Esophagus squamous epithelium (tissue), 5 donors: ENCODE data around the gene CATSPER4. TPM values are rescaled to one million over a fixed set of nuclear protein-coding genes. Genes with fewer than 3 reads are reported as not detected.

ENCODE experiments used
- DNase-seq: peaks from one replicate; lab custom pipeline; 2025; lab: John Stamatoyannopoulos, UW
- H3K27ac ChIP-seq, 4 donors: fragments of 200-600 bp; sonication (generic); one replicate each; pipeline ENCODE4 v1.5.1; 2016 to 2019; ENCODE audit warnings: mild to moderate bottlenecking in 1 of 4
- H3K27me3 ChIP-seq, 4 donors: fragments of 200-600 bp; sonication (generic); 1 replicate in 3 of 4; 2 replicates in 1 of 4; pipeline versions ENCODE4 v1.5.1 to v1.6.0; 2017 to 2021; ENCODE audit warnings: antibody characterized with exemption in 1 of 4
- H3K36me3 ChIP-seq, 3 donors: fragments of 200-600 bp; sonication (generic); one replicate each; pipeline ENCODE4 v1.5.1; 2016 to 2019
- H3K4me1 ChIP-seq, 3 donors: fragments of 200-600 bp; sonication (generic); one replicate each; pipeline ENCODE4 v1.5.1; 2017 to 2019
- H3K4me3 ChIP-seq, 4 donors: fragments of 200-600 bp; sonication (generic); 1 replicate in 3 of 4; 2 replicates in 1 of 4; pipeline ENCODE4 v1.5.1; 2016 to 2019; ENCODE audit warnings: mild to moderate bottlenecking in 2 of 4, moderate library complexity in 1 of 4
- H3K9me3 ChIP-seq, 3 donors: fragments of 200-600 bp; sonication (generic); one replicate each; pipeline ENCODE4 v1.5.1; 2016 to 2019
- POLR2A ChIP-seq, 4 donors: fragments of 450-650 bp; IDR thresholded peaks; one replicate each; pipeline ENCODE4 v1.6.1; 2017; ENCODE audit warnings: antibody characterized with exemption in 4 of 4, mild to moderate bottlenecking in 4 of 4, moderate library complexity in 3 of 4
- WGBS, 2 donors: methylation state at CpG; one replicate each; pipeline ENCODE4 v1.1.5; 2018; 5-methylcytosine and 5-hydroxymethylcytosine counted together
- intact Hi-C: fragments of 100-400 bp; cut with DNase I; formaldehyde crosslinking; loops from one replicate; pipeline ENCODE4 v1.15.0; 2022
- total RNA-seq, 4 donors: library from RNA; depleted of rRNA; stranded (reverse); fragments of >200 nt; gene quantifications; one replicate each; pipeline ENCODE4 v1.1.0, GENCODE V29; 2016
- TF ChIP-seq, protein P1 (sequence below), 6 experiments: fragments of 450-650 bp in 4 of 6; fragments of 200-600 bp in 2 of 6; sonication (generic) in 2 of 6; IDR thresholded peaks; one replicate each; pipeline ENCODE4 v1.5.1; 2016 to 2019; ENCODE audit warnings: antibody characterized with exemption in 6 of 6, mild to moderate bottlenecking in 4 of 6, moderate library complexity in 4 of 6
- donor health status: DM: yes; HTN: yes; CAD: no.

CATSPER4 gene
- total RNA-seq, 4 donors from 2014 or later = not detected

- TF ChIP-seq, protein P1, sequence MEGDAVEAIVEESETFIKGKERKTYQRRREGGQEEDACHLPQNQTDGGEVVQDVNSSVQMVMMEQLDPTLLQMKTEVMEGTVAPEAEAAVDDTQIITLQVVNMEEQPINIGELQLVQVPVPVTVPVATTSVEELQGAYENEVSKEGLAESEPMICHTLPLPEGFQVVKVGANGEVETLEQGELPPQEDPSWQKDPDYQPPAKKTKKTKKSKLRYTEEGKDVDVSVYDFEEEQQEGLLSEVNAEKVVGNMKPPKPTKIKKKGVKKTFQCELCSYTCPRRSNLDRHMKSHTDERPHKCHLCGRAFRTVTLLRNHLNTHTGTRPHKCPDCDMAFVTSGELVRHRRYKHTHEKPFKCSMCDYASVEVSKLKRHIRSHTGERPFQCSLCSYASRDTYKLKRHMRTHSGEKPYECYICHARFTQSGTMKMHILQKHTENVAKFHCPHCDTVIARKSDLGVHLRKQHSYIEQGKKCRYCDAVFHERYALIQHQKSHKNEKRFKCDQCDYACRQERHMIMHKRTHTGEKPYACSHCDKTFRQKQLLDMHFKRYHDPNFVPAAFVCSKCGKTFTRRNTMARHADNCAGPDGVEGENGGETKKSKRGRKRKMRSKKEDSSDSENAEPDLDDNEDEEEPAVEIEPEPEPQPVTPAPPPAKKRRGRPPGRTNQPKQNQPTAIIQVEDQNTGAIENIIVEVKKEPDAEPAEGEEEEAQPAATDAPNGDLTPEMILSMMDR (IDR thresholded peaks at IDR 0.05) = peak in 3 of 6 experiments; percentile 8 to 28 (median 20)
- TF ChIP-seq POLR2A (IDR thresholded peaks at IDR 0.05) = no peak
- intact Hi-C loops = loop anchor here (10.0 kb wide), 1 partner anchor 153 kb away; the partner anchor contains the start of gene CD52
- Histone ChIP-seq H3K27me3 (peaks cover 0 to 58% (median 0%) of the 10 kb centered on the region in 4 donors), H3K4me1 (peaks cover 21 to 59% (median 30%) of the 10 kb centered on the region in 3 donors), H3K27ac (peak overlapping the region; percentile 19 to 68 (median 50)), H3K36me3 (no peaks in the 10 kb centered on the region), H3K9me3 (no peaks in the 10 kb centered on the region), H3K4me3 (peak overlapping the region; percentile 31 to 75 (median 54))
- no peak for DNase-seq
- 0% methylated on average over 2 of the region's 98 CpGs; no CpG with 5 or more reads in 1 of the 2 donors for WGBS, 2 donors
Measured at GRCh38 chr1:26161415-26162219, 28.8 kb upstream of the CATSPER4 start.

DNA sequence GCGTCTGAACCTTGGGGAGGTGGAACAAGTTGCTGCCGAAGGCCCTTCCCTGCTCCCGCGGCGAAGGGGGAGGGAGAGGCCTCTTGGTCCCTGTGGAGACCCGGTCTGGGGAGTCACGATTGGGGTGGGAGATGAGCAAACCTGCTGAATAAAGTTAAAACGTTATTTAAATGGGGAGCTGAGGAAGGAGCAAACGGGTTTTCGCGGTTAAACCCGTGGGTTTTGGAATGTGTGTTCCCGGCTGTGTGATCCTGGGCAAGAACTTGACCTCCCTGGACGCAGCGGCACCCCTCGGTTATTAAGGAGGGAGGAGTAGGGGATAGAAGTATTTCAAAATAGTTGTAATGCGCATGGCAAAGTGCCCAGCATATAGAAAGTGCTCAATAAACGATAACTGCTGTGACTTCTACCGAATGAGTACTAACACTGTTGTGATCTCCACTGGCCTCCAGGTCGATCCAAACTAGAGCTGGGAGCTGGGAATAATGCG lies 28.1 kb upstream of the CATSPER4 start:
- Histone ChIP-seq H3K27me3 (peaks cover 0 to 51% (median 0%) of the 10 kb centered on the region in 4 donors), H3K27ac (peak overlapping the region in 3 of 4 donors; percentile 43 to 68 (median 58)), H3K4me1 (peaks cover 21 to 52% (median 27%) of the 10 kb centered on the region in 3 donors), H3K9me3 (no peaks in the 10 kb centered on the region), H3K36me3 (no peaks in the 10 kb centered on the region), H3K4me3 (peak overlapping the region; percentile 31 to 75 (median 54))
- DNase-seq = no peak
- intact Hi-C loops = loop anchor here (10.0 kb wide), 1 partner anchor 153 kb away; the partner anchor contains the start of gene CD52
- no peak for TF ChIP-seq POLR2A (IDR thresholded peaks at IDR 0.05)
- TF ChIP-seq, protein P1 (IDR thresholded peaks at IDR 0.05) = no peak
- WGBS, 2 donors = 34 to 36% methylated on average over 15 to 16 of the region's 21 CpGs

DNA sequence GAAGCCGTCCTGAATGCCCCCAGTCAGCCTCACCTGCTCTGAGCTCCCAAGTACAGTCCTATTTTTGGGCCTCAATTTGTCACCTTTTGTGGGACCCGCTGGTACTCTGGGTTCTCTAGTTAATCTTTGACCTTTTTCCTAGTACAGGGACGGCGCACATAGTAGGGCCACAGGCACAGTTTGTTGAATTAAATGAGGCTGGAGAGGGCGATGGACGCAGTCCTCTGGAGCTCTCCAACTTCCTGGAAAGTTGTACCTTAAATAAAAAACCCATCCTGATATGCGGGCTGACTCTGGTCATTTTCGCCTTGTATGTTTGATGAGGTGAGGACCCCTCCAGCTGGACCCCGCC lies 26.7 kb upstream of the CATSPER4 start:
- WGBS, 2 donors = 63 to 73% methylated on average over 4 to 8 of the region's 9 CpGs
- H3K4me3 ChIP-seq = peak overlapping the region in 3 of 4 donors; percentile 34 to 72 (median 51)
- no peak for DNase-seq
- intact Hi-C loops = loop anchor here (10.0 kb wide), 1 partner anchor 151 kb away; the partner anchor contains the start of gene CD52
- peaks cover 18 to 44% (median 23%) of the 10 kb centered on the region in 3 donors for H3K4me1 ChIP-seq
- H3K27ac ChIP-seq = peak overlapping the region in 1 of 4 donors; percentile 33
- no peaks in the 10 kb centered on the region for H3K9me3 ChIP-seq
- TF ChIP-seq POLR2A (IDR thresholded peaks at IDR 0.05) = no peak
- TF ChIP-seq, protein P1 (IDR thresholded peaks at IDR 0.05) = no peak
- no peaks in the 10 kb centered on the region for H3K36me3 ChIP-seq
- peaks cover 0 to 37% (median 0%) of the 10 kb centered on the region in 4 donors for H3K27me3 ChIP-seq

GRCh38 chr1:26164036-26164860 lies 26.2 kb upstream of the CATSPER4 start:
- TF ChIP-seq, protein P1 (IDR thresholded peaks at IDR 0.05) = peak; percentile 26 to 89 (median 77)
- TF ChIP-seq POLR2A (IDR thresholded peaks at IDR 0.05) = no peak
- Histone ChIP-seq H3K9me3 (no peaks in the 10 kb centered on the region), H3K4me1 (peaks cover 18 to 44% (median 23%) of the 10 kb centered on the region in 3 donors), H3K27me3 (peaks cover 0 to 33% (median 0%) of the 10 kb centered on the region in 4 donors), H3K4me3 (peak overlapping the region; percentile 23 to 72 (median 42)), H3K27ac (peak overlapping the region in 3 of 4 donors; percentile 33 to 75 (median 65)), H3K36me3 (no peaks in the 10 kb centered on the region)
- WGBS, 2 donors = 23 to 28% methylated on average over 16 to 17 of the region's 72 CpGs
- intact Hi-C loops = loop anchor here (10.0 kb wide), 1 partner anchor 151 kb away; the partner anchor contains the start of gene CD52
- DNase-seq = no peak
